ENCODE measurements around the gene XAF1. TPM values are rescaled to one million over a fixed set of nuclear protein-coding genes. Genes with fewer than 3 reads are reported as not detected.

XAF1 gene
- polyA plus RNA-seq, 2 of the 4 experiments (the other 2 are of a cell fraction), result not detected

DNA sequence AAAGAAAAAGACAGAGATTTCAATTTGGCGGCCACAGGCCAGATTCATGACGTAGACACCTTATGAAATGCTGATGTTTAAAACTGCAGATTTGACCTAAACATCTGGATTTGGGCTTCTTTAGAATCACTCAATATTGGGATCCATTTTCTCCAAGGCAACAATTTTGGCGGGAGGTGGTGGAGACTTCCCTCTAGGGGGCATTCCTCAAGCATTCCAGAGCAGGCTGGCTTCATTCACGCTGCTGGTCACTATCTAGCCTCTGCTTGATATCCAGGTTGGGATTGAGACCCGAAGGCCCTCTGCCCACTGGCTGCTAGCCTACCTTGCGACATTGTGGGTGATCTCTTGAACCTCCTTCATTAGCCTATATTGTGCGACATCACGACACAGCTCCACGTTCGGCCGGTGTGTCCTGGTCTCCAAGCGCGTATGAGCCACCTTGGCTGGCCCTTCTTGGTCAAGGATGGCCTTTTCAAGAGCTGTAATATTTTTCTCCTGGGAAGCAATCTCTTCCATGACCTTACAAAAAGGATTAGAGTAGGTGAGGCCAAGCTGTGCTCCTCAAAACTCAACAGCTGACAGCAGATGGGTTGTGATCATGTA, 44.7 kb downstream of the XAF1 start:
- no peak overlapping the region for H3K4me2 ChIP-seq
- FAIRE-seq (no peak), DNase-seq (ENCODE audit: low read depth in 1 of 2, low spot score in 1 of 2) (no peak), ATAC-seq (no peak)
- no peaks in the 10 kb centered on the region for H3K4me1 ChIP-seq
- ChIA-PET CTCF (interaction anchor here (0.9 to 2.0 kb wide), 5 partner anchors 11 to 43 kb away, joined by 3 to 4 read pairs (median 3); partner anchors contain the start of gene FBXO39), POLR2A (no interaction called here)
- no peak overlapping the region for H3K27ac ChIP-seq
- no peaks in the 10 kb centered on the region for H3K9me3 ChIP-seq
- no peak overlapping the region for H3K4me3 ChIP-seq
- TF ChIP-seq, protein P1, sequence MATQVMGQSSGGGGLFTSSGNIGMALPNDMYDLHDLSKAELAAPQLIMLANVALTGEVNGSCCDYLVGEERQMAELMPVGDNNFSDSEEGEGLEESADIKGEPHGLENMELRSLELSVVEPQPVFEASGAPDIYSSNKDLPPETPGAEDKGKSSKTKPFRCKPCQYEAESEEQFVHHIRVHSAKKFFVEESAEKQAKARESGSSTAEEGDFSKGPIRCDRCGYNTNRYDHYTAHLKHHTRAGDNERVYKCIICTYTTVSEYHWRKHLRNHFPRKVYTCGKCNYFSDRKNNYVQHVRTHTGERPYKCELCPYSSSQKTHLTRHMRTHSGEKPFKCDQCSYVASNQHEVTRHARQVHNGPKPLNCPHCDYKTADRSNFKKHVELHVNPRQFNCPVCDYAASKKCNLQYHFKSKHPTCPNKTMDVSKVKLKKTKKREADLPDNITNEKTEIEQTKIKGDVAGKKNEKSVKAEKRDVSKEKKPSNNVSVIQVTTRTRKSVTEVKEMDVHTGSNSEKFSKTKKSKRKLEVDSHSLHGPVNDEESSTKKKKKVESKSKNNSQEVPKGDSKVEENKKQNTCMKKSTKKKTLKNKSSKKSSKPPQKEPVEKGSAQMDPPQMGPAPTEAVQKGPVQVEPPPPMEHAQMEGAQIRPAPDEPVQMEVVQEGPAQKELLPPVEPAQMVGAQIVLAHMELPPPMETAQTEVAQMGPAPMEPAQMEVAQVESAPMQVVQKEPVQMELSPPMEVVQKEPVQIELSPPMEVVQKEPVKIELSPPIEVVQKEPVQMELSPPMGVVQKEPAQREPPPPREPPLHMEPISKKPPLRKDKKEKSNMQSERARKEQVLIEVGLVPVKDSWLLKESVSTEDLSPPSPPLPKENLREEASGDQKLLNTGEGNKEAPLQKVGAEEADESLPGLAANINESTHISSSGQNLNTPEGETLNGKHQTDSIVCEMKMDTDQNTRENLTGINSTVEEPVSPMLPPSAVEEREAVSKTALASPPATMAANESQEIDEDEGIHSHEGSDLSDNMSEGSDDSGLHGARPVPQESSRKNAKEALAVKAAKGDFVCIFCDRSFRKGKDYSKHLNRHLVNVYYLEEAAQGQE (IDR thresholded peaks at IDR 0.05), result no peak
- TF ChIP-seq NFE2L2 (conservative IDR thresholded peaks at IDR 0.05; ENCODE audit: low read length) (no peak), POLR2A (IDR thresholded peaks at IDR 0.05; ENCODE audit: low read length) (no peak), HMGXB4 (CRISPR knock-in tag; IDR thresholded peaks at IDR 0.05; ENCODE audit: borderline replicate concordance) (no peak)
- TF ChIP-seq, protein P2, sequence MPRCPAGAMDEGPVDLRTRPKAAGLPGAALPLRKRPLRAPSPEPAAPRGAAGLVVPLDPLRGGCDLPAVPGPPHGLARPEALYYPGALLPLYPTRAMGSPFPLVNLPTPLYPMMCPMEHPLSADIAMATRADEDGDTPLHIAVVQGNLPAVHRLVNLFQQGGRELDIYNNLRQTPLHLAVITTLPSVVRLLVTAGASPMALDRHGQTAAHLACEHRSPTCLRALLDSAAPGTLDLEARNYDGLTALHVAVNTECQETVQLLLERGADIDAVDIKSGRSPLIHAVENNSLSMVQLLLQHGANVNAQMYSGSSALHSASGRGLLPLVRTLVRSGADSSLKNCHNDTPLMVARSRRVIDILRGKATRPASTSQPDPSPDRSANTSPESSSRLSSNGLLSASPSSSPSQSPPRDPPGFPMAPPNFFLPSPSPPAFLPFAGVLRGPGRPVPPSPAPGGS (IDR thresholded peaks at IDR 0.05), result no peak
- 67% methylated on average over 13 of the region's 13 CpGs for WGBS (ENCODE audit: missing lambda C conversion rate)

DNA sequence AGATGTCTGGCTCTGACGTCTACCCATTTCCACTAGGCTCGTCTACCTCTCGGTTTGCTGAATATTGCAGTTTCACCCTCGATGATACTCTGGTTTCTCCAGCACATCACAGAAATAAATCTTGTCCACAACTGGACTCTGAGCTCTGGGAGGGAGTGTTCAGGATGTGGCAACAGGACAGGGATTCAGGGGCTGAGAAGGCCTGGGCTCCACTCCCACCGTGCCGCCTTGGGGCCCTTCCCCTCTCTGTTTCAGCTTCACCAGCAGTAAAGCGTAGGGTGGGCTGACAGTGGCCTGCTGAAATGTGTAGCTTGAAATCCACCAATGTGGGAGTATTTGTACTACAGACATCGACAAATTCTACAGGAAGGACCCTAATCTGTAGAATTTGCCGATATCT, 55.7 kb downstream of the XAF1 start:
- H3K9me3 ChIP-seq, result peaks cover 26% of the 10 kb centered on the region; the same call in 1 of the 3 replicates
- WGBS (ENCODE audit: missing lambda C conversion rate), result 44% methylated on average over 9 of the region's 9 CpGs
- H3K4me2 ChIP-seq, result no peak overlapping the region
- H3K27ac ChIP-seq, result no peak overlapping the region
- POLR2A ChIA-PET, result no interaction called here
- DNase-seq (ENCODE audit: low read depth in 1 of 2, low spot score in 1 of 2), result no peak
- H3K4me3 ChIP-seq, result no peak overlapping the region
- CTCF ChIA-PET, result interaction anchor here (0.5 to 1.7 kb wide), 3 partner anchors 42 to 282 kb away, joined by 3 to 6 read pairs (median 3); no protein-coding TSS in a partner anchor
- no peak for ATAC-seq
- TF ChIP-seq, protein P3, sequence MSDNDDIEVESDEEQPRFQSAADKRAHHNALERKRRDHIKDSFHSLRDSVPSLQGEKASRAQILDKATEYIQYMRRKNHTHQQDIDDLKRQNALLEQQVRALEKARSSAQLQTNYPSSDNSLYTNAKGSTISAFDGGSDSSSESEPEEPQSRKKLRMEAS (IDR thresholded peaks at IDR 0.05), result no peak
- TF ChIP-seq MYC (IDR thresholded peaks at IDR 0.05; ENCODE audit: borderline replicate concordance, low read length) (no peak), ESRRA (IDR thresholded peaks at IDR 0.05; ENCODE audit: borderline replicate concordance, low read length) (no peak), EHF (CRISPR knock-in tag; IDR thresholded peaks at IDR 0.05) (no peak), JUNB (IDR thresholded peaks at IDR 0.05) (no peak), JUN (IDR thresholded peaks at IDR 0.05) (no peak), TFCP2L1 (CRISPR knock-in tag; IDR thresholded peaks at IDR 0.05) (no peak), E2F6 (IDR thresholded peaks at IDR 0.05; ENCODE audit: borderline replicate concordance, low read depth) (no peak), PBX3 (IDR thresholded peaks at IDR 0.05) (no peak), EP300 (IDR thresholded peaks at IDR 0.05) (no peak)
- TF ChIP-seq, protein P4, sequence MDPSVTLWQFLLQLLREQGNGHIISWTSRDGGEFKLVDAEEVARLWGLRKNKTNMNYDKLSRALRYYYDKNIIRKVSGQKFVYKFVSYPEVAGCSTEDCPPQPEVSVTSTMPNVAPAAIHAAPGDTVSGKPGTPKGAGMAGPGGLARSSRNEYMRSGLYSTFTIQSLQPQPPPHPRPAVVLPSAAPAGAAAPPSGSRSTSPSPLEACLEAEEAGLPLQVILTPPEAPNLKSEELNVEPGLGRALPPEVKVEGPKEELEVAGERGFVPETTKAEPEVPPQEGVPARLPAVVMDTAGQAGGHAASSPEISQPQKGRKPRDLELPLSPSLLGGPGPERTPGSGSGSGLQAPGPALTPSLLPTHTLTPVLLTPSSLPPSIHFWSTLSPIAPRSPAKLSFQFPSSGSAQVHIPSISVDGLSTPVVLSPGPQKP (IDR thresholded peaks at IDR 0.05; ENCODE audit: low read depth, low read length), result no peak
- H3K4me1 ChIP-seq, result no peaks in the 10 kb centered on the region
- no peak for FAIRE-seq

Data from A549 (cell line).